Putamen (tissue), 1 donor: ENCODE results near the gene ZNF678.
"Not testable (repeated sequence)": the region's sequence is repeated elsewhere in the genome, so short reads cannot be mapped to it uniquely, and the experiment has no call there.

Experiments
- DNase-seq: peaks from one replicate; pipeline ENCODE4 v3.0.0-alpha.2; 2016; ENCODE audit warnings: low spot score

Gene ZNF678

DNA sequence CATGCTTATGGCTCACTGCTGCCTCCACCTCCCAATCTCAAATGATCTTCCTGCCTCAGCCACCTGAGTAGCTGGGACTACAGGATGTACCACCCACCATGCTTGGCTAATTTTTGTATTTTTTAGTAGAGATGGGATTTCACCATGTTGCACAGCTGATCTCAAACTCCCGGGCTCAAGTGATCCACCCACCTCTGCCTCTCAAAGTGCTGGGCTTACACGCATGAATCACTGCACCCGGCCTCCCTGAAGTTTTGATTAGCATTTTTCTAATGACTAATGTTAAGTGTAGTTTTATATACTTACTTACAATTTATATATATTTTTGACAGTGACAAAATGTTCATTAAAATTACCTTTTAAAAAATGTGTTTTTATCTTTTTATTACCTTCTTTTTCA is 41.1 kb downstream of the ZNF678 start:
- peak; percentile 7 for DNase-seq

DNA sequence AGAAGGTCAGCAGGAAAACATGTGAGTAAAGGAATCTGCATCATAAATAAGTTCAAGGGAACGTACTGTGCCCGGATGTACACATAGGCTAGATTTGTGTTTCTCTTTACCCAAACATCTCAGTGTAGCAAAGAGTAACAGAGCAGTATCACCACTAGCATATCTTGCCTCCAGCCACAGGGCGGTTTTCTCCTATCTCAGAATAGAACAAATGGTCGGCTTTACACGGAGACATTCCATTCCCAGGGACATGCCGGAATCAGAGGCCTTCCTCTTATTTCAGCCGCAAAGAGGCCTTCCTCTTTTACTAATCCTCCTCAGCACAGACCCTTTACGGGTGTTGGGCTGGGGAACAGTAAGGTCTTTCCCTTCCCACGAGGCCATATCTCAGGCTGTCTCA is 42.9 kb downstream of the ZNF678 start:
- DNase-seq = not testable (repeated sequence)

DNA sequence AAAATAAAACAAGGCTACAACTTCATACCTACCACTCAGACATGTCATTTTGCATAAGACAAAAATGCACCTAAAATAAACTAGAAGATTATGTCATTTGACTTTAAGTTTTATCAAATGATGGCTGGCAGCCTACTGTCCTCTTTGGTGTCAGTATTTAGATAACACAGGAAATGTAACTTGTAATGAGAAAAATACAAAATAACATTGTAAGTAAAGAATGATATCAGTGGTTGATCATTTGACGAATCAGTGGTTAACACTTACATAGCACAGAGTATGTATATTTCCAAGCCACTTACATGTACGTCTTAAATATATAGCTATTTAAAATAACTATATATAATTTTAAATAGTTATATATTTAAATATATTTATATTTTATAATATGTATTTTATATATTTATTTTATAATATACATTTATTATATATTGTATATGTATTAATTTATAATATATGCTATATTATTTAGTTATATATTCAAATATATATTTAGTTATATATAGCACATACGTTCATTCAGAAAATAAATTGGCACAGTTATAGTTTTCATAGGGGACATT is 44.1 kb downstream of the ZNF678 start:
- DNase-seq = no peak

- DNase-seq = no peak
Measured at GRCh38 chr1:227612658-227613057, 49.3 kb downstream of the ZNF678 start.

DNA sequence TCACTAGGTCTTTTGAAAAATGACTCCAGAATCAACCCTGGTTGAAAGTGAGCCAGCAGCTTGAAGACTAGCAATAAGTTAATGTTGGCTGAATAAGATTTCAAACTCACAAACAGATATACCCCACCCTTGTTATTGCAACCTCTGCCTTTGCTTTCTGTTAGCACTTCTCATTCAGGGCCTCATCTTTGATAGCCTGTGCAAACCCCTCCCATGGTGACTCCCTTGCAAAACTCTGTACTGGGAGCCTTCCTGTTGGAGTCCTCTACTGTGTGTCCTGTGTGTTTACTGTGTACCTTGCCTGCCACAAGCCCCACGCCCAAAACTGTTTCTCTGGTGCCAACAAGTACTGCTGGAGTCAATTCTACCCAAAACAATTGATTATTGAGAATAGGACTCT is 50.2 kb downstream of the ZNF678 start:
- no peak for DNase-seq

GRCh38 chr1:227621211-227621610 is 57.9 kb downstream of the ZNF678 start:
- no peak for DNase-seq

DNA sequence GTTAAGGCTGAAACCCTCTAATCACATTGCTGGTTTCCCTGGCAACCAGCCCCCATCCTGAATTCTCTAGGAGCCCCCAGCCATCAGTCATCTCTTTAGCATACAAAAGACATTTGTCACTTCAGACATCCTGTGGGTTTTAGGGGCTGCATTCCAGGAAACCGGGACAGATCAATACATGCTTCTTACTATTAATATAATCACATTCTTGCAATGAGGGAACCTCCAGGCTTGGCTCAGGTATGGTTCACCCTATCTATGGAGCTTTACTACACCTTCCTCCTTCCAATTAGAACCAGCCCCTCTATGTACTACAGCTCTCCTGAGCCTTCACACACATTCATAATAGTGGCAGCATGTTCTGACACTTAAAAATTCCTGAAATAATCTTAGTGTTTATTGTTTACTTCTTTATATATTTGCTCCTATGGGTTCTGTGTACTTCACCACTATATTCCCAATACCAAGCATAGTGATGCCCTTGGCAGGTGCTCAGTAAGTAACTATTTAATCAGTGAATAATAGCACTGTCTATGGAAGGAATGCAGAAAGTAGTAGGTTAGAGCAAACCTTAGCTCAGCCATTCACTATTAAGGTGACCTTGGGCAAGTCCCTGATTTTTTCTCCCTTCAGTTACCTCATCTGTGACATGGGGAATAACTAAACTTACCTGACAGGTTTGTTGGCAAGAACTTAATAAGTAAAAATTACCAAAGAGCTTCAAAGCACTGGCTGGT is 59.6 kb downstream of the ZNF678 start:
- DNase-seq = no peak

DNA sequence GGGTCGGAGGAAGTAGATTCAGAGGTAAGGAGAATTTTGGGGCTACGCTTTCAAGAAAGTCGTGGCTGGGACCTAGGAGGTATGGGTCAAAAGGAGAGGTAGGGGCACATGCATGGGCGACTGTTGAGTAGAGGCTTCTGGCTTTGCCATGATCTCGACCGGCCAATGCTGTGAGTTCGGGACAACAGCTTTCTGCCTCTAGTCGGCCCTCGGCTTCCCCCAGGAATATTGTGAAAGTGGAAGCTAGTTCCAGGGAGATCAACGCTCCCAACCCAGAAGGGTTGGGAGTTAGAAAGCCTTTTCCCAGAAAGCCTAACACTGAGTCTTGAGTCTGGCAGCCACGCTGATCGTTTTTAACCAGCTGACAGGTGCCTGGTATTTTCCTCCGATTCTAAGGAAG is 69.0 kb downstream of the ZNF678 start:
- no peak for DNase-seq

DNA sequence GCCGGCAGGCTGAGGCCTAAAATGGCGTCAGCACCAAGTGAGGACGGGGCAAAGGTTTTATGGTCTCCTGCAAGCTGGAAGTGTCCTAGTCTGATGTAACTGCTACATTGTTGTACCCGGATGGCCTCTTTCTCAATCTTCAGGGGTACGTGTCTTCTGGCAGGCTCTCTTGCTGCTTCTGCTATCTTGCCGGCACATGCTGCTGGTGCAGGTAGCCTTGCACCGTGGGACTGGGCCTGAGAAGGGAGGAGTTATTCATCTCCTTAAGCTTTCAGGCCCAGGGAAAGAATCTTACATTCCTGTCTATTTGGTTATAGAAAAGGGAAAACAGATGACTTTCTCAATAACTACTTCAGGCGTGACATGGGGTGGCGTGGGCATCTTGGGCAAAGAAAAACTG is 72.2 kb downstream of the ZNF678 start:
- DNase-seq = no peak

GRCh38 chr1:227654431-227654830 is 91.1 kb downstream of the ZNF678 start:
- DNase-seq = no peak

DNA sequence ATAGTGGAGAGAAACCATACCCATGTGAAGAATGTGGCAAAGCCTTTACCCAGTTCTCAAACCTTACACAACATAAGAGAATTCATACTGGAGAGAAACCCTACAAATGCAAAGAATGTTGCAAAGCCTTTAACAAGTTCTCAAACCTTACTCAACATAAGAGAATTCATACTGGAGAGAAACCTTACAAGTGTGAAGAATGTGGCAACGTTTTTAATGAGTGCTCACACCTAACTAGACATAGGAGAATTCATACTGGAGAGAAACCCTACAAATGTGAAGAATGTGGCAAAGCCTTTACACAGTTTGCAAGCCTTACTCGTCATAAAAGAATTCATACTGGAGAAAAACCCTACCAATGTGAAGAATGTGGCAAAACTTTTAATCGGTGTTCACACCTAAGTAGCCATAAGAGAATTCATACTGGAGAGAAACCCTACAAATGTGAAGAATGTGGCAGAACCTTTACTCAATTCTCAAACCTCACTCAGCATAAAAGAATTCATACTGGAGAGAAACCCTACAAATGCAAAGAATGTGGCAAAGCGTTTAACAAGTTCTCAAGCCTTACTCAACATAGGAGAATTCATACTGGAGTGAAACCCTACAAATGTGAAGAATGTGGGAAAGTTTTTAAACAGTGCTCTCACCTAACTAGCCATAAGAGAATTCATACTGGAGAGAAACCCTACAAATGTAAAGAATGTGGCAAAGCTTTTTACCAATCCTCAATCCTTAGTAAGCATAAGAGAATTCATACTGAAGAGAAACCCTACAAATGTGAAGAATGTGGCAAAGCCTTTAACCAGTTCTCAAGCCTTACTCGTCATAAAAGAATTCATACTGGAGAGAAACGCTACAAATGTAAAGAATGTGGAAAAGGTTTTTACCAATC is 91.7 kb downstream of the ZNF678 start:
- DNase-seq = no peak

- DNase-seq = no peak
Measured at GRCh38 chr1:227661495-227661894, 98.1 kb downstream of the ZNF678 start.

GRCh38 chr1:227662933-227663332 is 99.6 kb downstream of the ZNF678 start:
- no peak for DNase-seq

DNA sequence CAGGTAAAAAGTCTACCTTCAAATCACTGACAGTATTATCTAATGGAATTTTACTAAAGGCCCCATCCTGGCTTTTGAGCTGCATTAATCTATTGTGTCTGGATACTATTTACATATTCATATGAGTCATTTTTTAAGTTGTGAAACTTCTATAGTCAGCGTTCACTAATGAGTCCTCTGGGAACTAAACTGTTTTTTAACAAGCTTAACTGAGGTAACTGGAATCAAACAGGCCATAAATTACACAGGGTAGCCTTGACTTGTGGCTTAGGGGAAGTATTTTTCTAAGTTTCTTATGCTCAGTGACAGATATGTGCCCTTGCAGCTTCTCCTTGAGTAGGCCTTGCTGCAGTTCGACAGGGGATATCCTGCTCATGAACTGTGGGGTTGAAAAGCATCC is 102.9 kb downstream of the ZNF678 start:
- no peak for DNase-seq

- DNase-seq = no peak
Measured at GRCh38 chr1:227673441-227673840, 110.1 kb downstream of the ZNF678 start.

GRCh38 chr1:227685807-227686206 is 122.5 kb downstream of the ZNF678 start:
- no peak for DNase-seq

GRCh38 chr1:227697321-227697864 is 134.0 kb downstream of the ZNF678 start:
- no peak for DNase-seq

GRCh38 chr1:227701631-227702030 is 138.3 kb downstream of the ZNF678 start:
- not testable (repeated sequence) for DNase-seq

DNA sequence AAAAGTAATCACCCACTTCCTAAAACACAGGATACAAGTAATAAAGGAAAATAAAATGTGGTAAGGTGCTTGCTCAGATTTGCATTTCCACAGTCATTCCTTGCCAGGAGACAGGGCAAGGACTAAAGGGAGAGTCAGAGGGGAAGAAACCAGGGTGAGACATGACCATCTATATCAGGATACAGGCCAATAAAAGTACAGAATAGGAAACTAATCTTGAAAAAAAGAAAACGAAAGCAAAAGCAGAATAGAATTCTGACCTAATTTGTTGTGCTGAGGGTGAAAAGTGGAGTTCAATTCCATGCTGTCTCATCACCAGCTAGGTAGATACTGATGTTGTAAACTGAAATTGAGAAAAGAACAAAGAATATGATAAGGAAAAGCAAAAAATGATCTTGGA is 144.5 kb downstream of the ZNF678 start:
- no peak for DNase-seq

GRCh38 chr1:227709451-227709850 is 146.1 kb downstream of the ZNF678 start:
- DNase-seq = no peak

DNA sequence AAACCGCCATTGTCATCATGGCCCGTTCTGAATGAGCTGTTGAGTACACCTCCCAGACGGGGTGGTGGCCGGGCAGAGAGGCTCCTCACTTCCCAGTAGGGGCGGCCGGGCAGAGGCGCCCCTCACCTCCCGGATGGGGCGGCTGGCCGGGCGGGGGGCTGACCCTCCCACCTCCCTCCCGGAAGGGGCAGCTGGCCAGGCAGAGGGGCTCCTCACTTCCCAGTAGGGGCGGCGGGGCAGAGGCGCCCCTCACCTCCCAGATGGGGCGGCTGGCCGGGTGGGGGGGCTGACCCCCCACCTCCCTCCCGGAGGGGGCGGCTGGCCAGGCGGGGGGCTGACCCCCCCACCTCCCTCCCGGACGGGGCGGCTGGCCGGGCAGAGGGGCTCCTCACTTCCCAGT is 147.1 kb downstream of the ZNF678 start:
- DNase-seq = not testable (repeated sequence)

DNA sequence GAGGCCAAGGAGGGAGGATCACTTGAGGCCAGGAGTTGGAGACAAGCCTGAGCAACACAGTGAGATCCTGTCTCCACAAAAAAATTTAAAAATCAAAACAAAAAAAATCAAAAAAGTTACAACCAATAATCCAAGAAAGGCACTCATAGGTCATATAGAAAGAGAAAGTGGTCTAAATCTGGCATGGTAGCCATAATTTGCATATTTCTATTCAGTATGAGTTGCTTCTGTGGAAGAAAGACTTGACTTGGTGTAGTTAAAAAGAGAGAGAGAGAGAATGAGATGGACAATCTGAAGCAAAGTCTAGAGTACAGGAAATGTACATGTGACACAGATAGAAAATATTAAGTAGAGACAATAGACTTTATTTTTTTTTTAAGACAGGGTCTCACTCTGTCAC is 149.3 kb downstream of the ZNF678 start:
- DNase-seq = no peak

DNA sequence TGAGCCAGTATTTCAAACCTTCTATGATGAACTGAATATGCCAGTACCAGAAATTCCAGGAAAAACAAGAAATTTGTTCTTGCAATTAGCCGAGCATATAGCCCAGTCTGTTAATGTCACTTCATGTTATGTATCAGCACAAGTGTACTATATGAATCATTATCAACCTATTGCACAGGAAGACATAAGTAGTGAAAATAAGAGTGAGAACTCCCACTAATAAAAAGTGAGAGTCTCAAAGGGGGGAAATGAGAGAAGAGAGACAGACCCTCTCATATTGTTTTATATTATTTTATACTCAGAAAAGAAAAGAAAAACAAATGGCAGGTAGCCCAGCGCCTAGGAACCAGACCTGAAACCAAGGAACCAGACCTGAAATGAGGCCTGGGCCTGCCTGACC is 155.6 kb downstream of the ZNF678 start:
- DNase-seq = no peak
